H9 (cell line): ENCODE measurements around the gene SOD1. TPM values are rescaled to one million over a fixed set of nuclear protein-coding genes. Genes with fewer than 3 reads are reported as not detected.

Experiments used
- DNase-seq: peaks from one replicate; pipeline ENCODE4 v3.0.0-alpha.2; 2017
- H2AFZ ChIP-seq: one replicate; pipeline ENCODE4 v1.6.1; 2013; ENCODE audit warnings: mild to moderate bottlenecking, low read length, control low read depth, moderate library complexity
- H2AK5ac ChIP-seq: 2 replicates; pipeline ENCODE4 v1.6.1; 2013; ENCODE audit warnings: low read length, control low read depth, mixed read lengths; ENCODE audit not compliant: insufficient read length
- H2BK120ac ChIP-seq: one replicate; pipeline ENCODE4 v1.6.1; 2013; ENCODE audit warnings: low read depth, mild to moderate bottlenecking, low read length, control low read depth, inconsistent platforms; ENCODE audit not compliant: poor library complexity, severe bottlenecking
- H2BK12ac ChIP-seq: 2 replicates; pipeline ENCODE4 v1.6.1; 2013; ENCODE audit warnings: low read length, control low read depth, mixed read lengths, low read depth; ENCODE audit not compliant: insufficient read length
- H2BK15ac ChIP-seq: 2 replicates; pipeline ENCODE4 v1.6.1; 2013; ENCODE audit warnings: low read depth, low read length, control low read depth
- H2BK20ac ChIP-seq: one replicate; pipeline ENCODE4 v1.6.1; 2013; ENCODE audit warnings: low read depth, mild to moderate bottlenecking, low read length, control low read depth, inconsistent platforms; ENCODE audit not compliant: poor library complexity, severe bottlenecking
- H2BK5ac ChIP-seq: 2 replicates; pipeline ENCODE4 v1.6.1; 2013; ENCODE audit warnings: low read length, control low read depth, mixed read lengths; ENCODE audit not compliant: insufficient read length
- H3K14ac ChIP-seq: 2 replicates; pipeline ENCODE4 v1.6.1; 2013; ENCODE audit warnings: low read length, control low read depth; ENCODE audit not compliant: insufficient read depth
- H3K18ac ChIP-seq: 2 replicates; pipeline ENCODE4 v1.6.1; 2013; ENCODE audit warnings: low read depth, mild to moderate bottlenecking, mixed read lengths, low read length, control low read depth; ENCODE audit not compliant: insufficient read length
- H3K23ac ChIP-seq: 2 replicates; pipeline ENCODE4 v1.6.1; 2013; ENCODE audit warnings: low read length, control low read depth, mixed read lengths, low read depth; ENCODE audit not compliant: insufficient read length
- H3K23me2 ChIP-seq: 2 replicates; pipeline ENCODE4 v1.6.1; 2013; ENCODE audit warnings: low read depth, mild to moderate bottlenecking, mixed read lengths, low read length, control low read depth; ENCODE audit not compliant: insufficient read length, poor library complexity, severe bottlenecking
- H3K27ac ChIP-seq: 2 replicates; pipeline ENCODE4 v1.5.1; 2013; ENCODE audit warnings: low read length, control low read depth, mixed read lengths, low read depth; ENCODE audit not compliant: insufficient read length
- H3K27me3 ChIP-seq: 2 replicates; pipeline ENCODE4 v1.6.1; 2013; ENCODE audit warnings: low read length, control low read depth, inconsistent platforms; ENCODE audit not compliant: insufficient read depth
- H3K4ac ChIP-seq: 2 replicates; pipeline ENCODE4 v1.6.1; 2013; ENCODE audit warnings: low read depth, mild to moderate bottlenecking, control low read depth, inconsistent platforms, low read length, moderate library complexity
- H3K4me1 ChIP-seq: 2 replicates; pipeline ENCODE4 v1.6.1; 2013; ENCODE audit warnings: low read length, control low read depth, inconsistent platforms; ENCODE audit not compliant: insufficient read depth
- H3K4me2 ChIP-seq: 2 replicates; pipeline ENCODE4 v1.6.1; 2013; ENCODE audit warnings: low read length, control low read depth, mixed read lengths; ENCODE audit not compliant: insufficient read length, insufficient read depth
- H3K56ac ChIP-seq: 2 replicates; pipeline ENCODE4 v1.6.1; 2013; ENCODE audit warnings: low read depth, mild to moderate bottlenecking, mixed read lengths, low read length, control low read depth; ENCODE audit not compliant: insufficient read length
- H3K79me1 ChIP-seq: 2 replicates; pipeline ENCODE4 v1.6.1; 2013; ENCODE audit warnings: low read depth, mild to moderate bottlenecking, moderate library complexity, low read length, control low read depth, inconsistent platforms; ENCODE audit not compliant: insufficient read depth, poor library complexity, severe bottlenecking
- H3K79me2 ChIP-seq: 2 replicates; pipeline ENCODE4 v1.6.1; 2013; ENCODE audit warnings: low read length, control low read depth, inconsistent platforms; ENCODE audit not compliant: insufficient read depth
- H3K9ac ChIP-seq: 2 replicates; pipeline ENCODE4 v1.6.1; 2013; ENCODE audit warnings: low read length, control low read depth, mixed read lengths; ENCODE audit not compliant: insufficient read length; ENCODE audit errors: extremely low read depth
- H3K9me3 ChIP-seq: one replicate; pipeline ENCODE4 v1.6.1; 2013; ENCODE audit warnings: low read depth, low read length, inconsistent platforms; ENCODE audit not compliant: control insufficient read depth
- H3T11ph ChIP-seq: one replicate; pipeline ENCODE4 v1.6.1; 2013; ENCODE audit warnings: mild to moderate bottlenecking, low read length, control low read depth, inconsistent platforms
- H4K20me1 ChIP-seq: one replicate; pipeline ENCODE4 v1.6.1; 2013; ENCODE audit not compliant: control insufficient read depth, insufficient read length, insufficient read depth
- H4K5ac ChIP-seq: 2 replicates; pipeline ENCODE4 v1.6.1; 2013; ENCODE audit warnings: low read depth, mild to moderate bottlenecking, mixed read lengths, low read length, control low read depth; ENCODE audit not compliant: insufficient read length
- H4K8ac ChIP-seq: replicated peaks from 2 replicates; pipeline ENCODE4 v1.6.1; 2013; ENCODE audit warnings: low read length, control low read depth, mixed read lengths, low read depth; ENCODE audit not compliant: insufficient read length
- H4K91ac ChIP-seq: 2 replicates; pipeline ENCODE4 v1.6.1; 2013; ENCODE audit warnings: low read depth, mild to moderate bottlenecking, moderate library complexity, mixed read lengths, low read length, control low read depth; ENCODE audit not compliant: insufficient read length
- H3K27ac Mint-ChIP-seq, 3 experiments: 2 replicates in 2 of 3; 3 replicates in 1 of 3; pipeline ENCODE4 v1.8.0; 2020 to 2021; ENCODE audit warnings: mixed read lengths in 3 of 3, mild to moderate bottlenecking in 1 of 3, moderate library complexity in 1 of 3
- H3K27me3 Mint-ChIP-seq: 2 replicates; pipeline ENCODE4 v1.8.0; 2021; ENCODE audit warnings: low read depth, mild to moderate bottlenecking, moderate library complexity, mixed read lengths
- H3K36me3 Mint-ChIP-seq, 3 experiments: 2 replicates in 2 of 3; 3 replicates in 1 of 3; pipeline ENCODE4 v1.8.0; 2020 to 2021; ENCODE audit warnings: low read depth in 3 of 3, mixed read lengths in 3 of 3; ENCODE audit not compliant: insufficient read depth in 1 of 3
- H3K4me1 Mint-ChIP-seq, 2 experiments: 2 replicates each; pipeline ENCODE4 v1.8.0; 2020; ENCODE audit warnings: mixed read lengths in 2 of 2
- H3K4me3 Mint-ChIP-seq, 2 experiments: 2 replicates in 1 of 2; 3 replicates in 1 of 2; pipeline ENCODE4 v1.8.0; 2020 to 2021; ENCODE audit warnings: mild to moderate bottlenecking in 2 of 2, mixed read lengths in 2 of 2, moderate library complexity in 1 of 2
- H3K9me3 Mint-ChIP-seq, 2 experiments: 2 replicates in 1 of 2; 3 replicates in 1 of 2; pipeline ENCODE4 v1.8.0; 2020; ENCODE audit warnings: mild to moderate bottlenecking in 2 of 2, mixed read lengths in 2 of 2, moderate library complexity in 1 of 2
- CTCF ChIP-seq: fragments of 200-600 bp; sonication (generic); conservative IDR thresholded peaks from 3 replicates; pipeline ENCODE4 v1.8.0; 2021; ENCODE audit warnings: antibody characterized with exemption, mild to moderate bottlenecking
- WGBS: extraction: QIAGEN DNeasy Blood & Tissue Kit; methylation state at CpG from one replicate; pipeline ENCODE4 v1.1.7; 2013; ENCODE audit warnings: missing lambda C conversion rate, low lambda C conversion rate, mixed read lengths; ENCODE audit not compliant: insufficient read length; ENCODE audit errors: extremely low coverage; 5-methylcytosine and 5-hydroxymethylcytosine counted together
- total RNA-seq: library from RNA; stranded (reverse); gene quantifications from 2 replicates; pipeline ENCODE4 v1.2.1, GENCODE V29; 2021

Gene SOD1
- total RNA-seq, 1 experiment from 2014 or later: 201 TPM

GRCh38 chr21:31670070-31670469 lies 10.6 kb downstream of the SOD1 start:
- no CpG with 5 or more reads among the region's 6 CpGs for WGBS

More at GRCh38 chr21:31670070-31670469, 10.6 kb downstream of the SOD1 start:
- Histone ChIP-seq H3K4me1 (no peaks in the 10 kb centered on the region), H2BK15ac (no peak overlapping the region), H3K4ac (no peak overlapping the region), H3K14ac (no peak overlapping the region), H2AFZ (no peak overlapping the region), H3K27ac (no peak overlapping the region), H3T11ph (no peak overlapping the region), H2BK5ac (no peak overlapping the region), H2BK12ac (no peak overlapping the region), H4K5ac (no peak overlapping the region), H2BK120ac (no peak overlapping the region), H3K27me3 (no peaks in the 10 kb centered on the region), H4K8ac (no peak overlapping the region), H3K4me2 (no peak overlapping the region), H3K23me2 (no peaks in the 10 kb centered on the region), H3K56ac (no peak overlapping the region), H3K9me3 (no peaks in the 10 kb centered on the region), H4K91ac (no peak overlapping the region), H3K79me1 (no peaks in the 10 kb centered on the region), H3K79me2 (no peaks in the 10 kb centered on the region), H4K20me1 (no peaks in the 10 kb centered on the region), H3K18ac (no peak overlapping the region), H2AK5ac (no peak overlapping the region), H3K9ac (no peak overlapping the region), H3K23ac (no peak overlapping the region), H2BK20ac (no peak overlapping the region)
- peaks cover 15 to 30% (median 27%) of the 10 kb centered on the region in 3 experiments; a peak in 6 of 7 replicates for H3K36me3 Mint-ChIP-seq
- peak overlapping the region in 1 of 3 experiments; percentile 89; a peak in 2 of 7 replicates for H3K27ac Mint-ChIP-seq
- TF ChIP-seq CTCF: no peak
- H3K9me3 Mint-ChIP-seq: no peaks in the 10 kb centered on the region
- H3K4me3 Mint-ChIP-seq: no peak overlapping the region
- peaks cover 31 to 40% of the 10 kb centered on the region in 2 experiments for H3K4me1 Mint-ChIP-seq
- H3K27me3 Mint-ChIP-seq: no peaks in the 10 kb centered on the region
- no peak for DNase-seq
